ENCODE results near the gene UGT1A9. TPM values are rescaled to one million over a fixed set of nuclear protein-coding genes. Genes with fewer than 3 reads are reported as not detected.

The UGT1A9 gene
- total and polyA plus RNA-seq, 2 of the 4 experiments (the other 2 are of a cell fraction), result not detected

- in situ Hi-C loops (cut with MboI; ENCODE audit: low sequenced_read_pairs), result no loop called here
- CTCF ChIA-PET, result no interaction called here
- POLR2A ChIA-PET (ENCODE audit: unreplicated experiment), result no interaction called here
These were observed 129.8 kb downstream of the UGT1A9 start for GRCh38 chr2:233801357-233802131.

More at GRCh38 chr2:233801357-233802131, 129.8 kb downstream of the UGT1A9 start:
- dilution Hi-C loops (cut with HindIII; ENCODE audit: low sequenced_read_pairs, unreplicated experiment) (no loop called here), intact Hi-C loops (cut with micrococcal nuclease) (no loop called here)
- Histone ChIP-seq H3K27me3 (ENCODE audit: control insufficient read depth, insufficient read depth, low read length) (peaks cover 19% of the 10 kb centered on the region), H2BK20ac (ENCODE audit: low read depth, low read length) (no peak overlapping the region), H3K56ac (ENCODE audit: extremely low read depth, insufficient read depth, low read length) (no peak overlapping the region), H3K79me1 (ENCODE audit: low read depth in 1 of 2, low read length in 2 of 2) (no peaks in the 10 kb centered on the region), H3K27ac (ENCODE audit: insufficient read depth, low read length) (no peak overlapping the region), H3K4me1 (ENCODE audit: control insufficient read depth, insufficient read depth, low read length) (no peaks in the 10 kb centered on the region), H2BK120ac (ENCODE audit: low read depth, low read length) (no peak overlapping the region), H3K4me3 (ENCODE audit: insufficient read depth, low read depth, low read length) (no peak overlapping the region), H3K18ac (ENCODE audit: low read depth, low read length) (no peak overlapping the region), H4K20me1 (ENCODE audit: insufficient read depth, low read length) (no peaks in the 10 kb centered on the region), H3K9me3 (ENCODE audit: control insufficient read depth, insufficient read depth, low read length) (no peaks in the 10 kb centered on the region; the same call in 1 of the 2 replicates), H3K14ac (replicated peaks; ENCODE audit: low read depth, low read length) (no peak overlapping the region), H4K91ac (ENCODE audit: insufficient read depth, low read depth, low read length) (no peak overlapping the region), H2AK9ac (replicated peaks; ENCODE audit: low read depth, low read length, poor library complexity) (no peak overlapping the region), H3K9ac (ENCODE audit: low read depth, low read length) (no peak overlapping the region), H4K8ac (ENCODE audit: low read depth in 2 of 2, low read length in 2 of 2) (no peak overlapping the region), H4K5ac (ENCODE audit: low read depth, low read length) (no peak overlapping the region), H3K4ac (ENCODE audit: low read depth, low read length) (no peak overlapping the region), H3K23ac (ENCODE audit: low read depth, low read length) (no peak overlapping the region), H2BK5ac (ENCODE audit: low read depth, low read length, poor library complexity, severe bottlenecking) (no peak overlapping the region), H3K36me3 (ENCODE audit: control insufficient read depth, insufficient read depth, low read length) (no peaks in the 10 kb centered on the region), H2AK5ac (ENCODE audit: low read depth, low read length) (no peak overlapping the region), H3K4me2 (ENCODE audit: low read depth, low read length) (no peak overlapping the region), H2BK15ac (ENCODE audit: low read depth, low read length) (no peak overlapping the region), H3K9me1 (ENCODE audit: insufficient read depth, low read length) (no peaks in the 10 kb centered on the region), H2AFZ (replicated peaks; ENCODE audit: low read length, poor library complexity) (peak overlapping the region; percentile 27)
- DNase-seq (peak; percentile 55), ATAC-seq (ENCODE audit: low read depth) (peak; percentile 49; the same call in 1 of the 2 replicates)
- TF ChIP-seq, protein P1, sequence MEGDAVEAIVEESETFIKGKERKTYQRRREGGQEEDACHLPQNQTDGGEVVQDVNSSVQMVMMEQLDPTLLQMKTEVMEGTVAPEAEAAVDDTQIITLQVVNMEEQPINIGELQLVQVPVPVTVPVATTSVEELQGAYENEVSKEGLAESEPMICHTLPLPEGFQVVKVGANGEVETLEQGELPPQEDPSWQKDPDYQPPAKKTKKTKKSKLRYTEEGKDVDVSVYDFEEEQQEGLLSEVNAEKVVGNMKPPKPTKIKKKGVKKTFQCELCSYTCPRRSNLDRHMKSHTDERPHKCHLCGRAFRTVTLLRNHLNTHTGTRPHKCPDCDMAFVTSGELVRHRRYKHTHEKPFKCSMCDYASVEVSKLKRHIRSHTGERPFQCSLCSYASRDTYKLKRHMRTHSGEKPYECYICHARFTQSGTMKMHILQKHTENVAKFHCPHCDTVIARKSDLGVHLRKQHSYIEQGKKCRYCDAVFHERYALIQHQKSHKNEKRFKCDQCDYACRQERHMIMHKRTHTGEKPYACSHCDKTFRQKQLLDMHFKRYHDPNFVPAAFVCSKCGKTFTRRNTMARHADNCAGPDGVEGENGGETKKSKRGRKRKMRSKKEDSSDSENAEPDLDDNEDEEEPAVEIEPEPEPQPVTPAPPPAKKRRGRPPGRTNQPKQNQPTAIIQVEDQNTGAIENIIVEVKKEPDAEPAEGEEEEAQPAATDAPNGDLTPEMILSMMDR (conservative IDR thresholded peaks at IDR 0.05; ENCODE audit: low read depth, low read length), result 0 out of 2 replicates have a peak, but pooled peaks have one; percentile 11
- TF ChIP-seq SMC3 (IDR thresholded peaks at IDR 0.05; ENCODE audit: low read depth, low read length), result no peak
- 90% methylated on average over 2 of the region's 9 CpGs; no CpG with 5 or more reads in 1 of the 2 experiments for WGBS, 2 experiments (ENCODE audit: extremely low coverage in 2 of 2, insufficient read length in 1 of 2)
- no TSS peak for BruUV-seq (replicated peaks)
